ENCODE data around the gene FSD1.
A peak's percentile ranks its signal among the peaks of the same experiment; 100 is the strongest.

The FSD1 gene

GRCh38 chr19:4366666-4367335 is 62.4 kb downstream of the FSD1 start:
- no peaks in the 10 kb centered on the region for H3K27me3 ChIP-seq
- peaks cover 47% of the 10 kb centered on the region for H3K36me3 ChIP-seq
- no peak for TF ChIP-seq CTCF (IDR thresholded peaks at IDR 0.05; ENCODE audit: low read depth, low read length)
- peaks cover 8% of the 10 kb centered on the region; the same call in 1 of the 2 replicates for H3K4me1 ChIP-seq
- no peak overlapping the region for H3K4me3 ChIP-seq (ENCODE audit: low read depth, low read length)
- H3K9me3 ChIP-seq = no peaks in the 10 kb centered on the region
- no peak for DNase-seq

- no peak for DNase-seq
- Histone ChIP-seq H3K4me3 (ENCODE audit: low read depth, low read length) (no peak overlapping the region), H3K9me3 (no peaks in the 10 kb centered on the region), H3K4me1 (peaks cover 8% of the 10 kb centered on the region), H3K27me3 (no peaks in the 10 kb centered on the region), H3K36me3 (peaks cover 42% of the 10 kb centered on the region)
- TF ChIP-seq CTCF (IDR thresholded peaks at IDR 0.05; ENCODE audit: low read depth, low read length) = no peak
These were observed 62.9 kb downstream of the FSD1 start for GRCh38 chr19:4367336-4367723.

GRCh38 chr19:4367781-4368127 is 63.4 kb downstream of the FSD1 start:
- no peak for DNase-seq
- peaks cover 38% of the 10 kb centered on the region for H3K36me3 ChIP-seq

GRCh38 chr19:4368128-4368820 is 63.9 kb downstream of the FSD1 start:
- Histone ChIP-seq H3K27me3 (no peaks in the 10 kb centered on the region), H3K4me3 (ENCODE audit: low read depth, low read length) (no peak overlapping the region), H3K9me3 (no peaks in the 10 kb centered on the region), H3K36me3 (peaks cover 33% of the 10 kb centered on the region), H3K4me1 (peaks cover 8% of the 10 kb centered on the region)
- TF ChIP-seq CTCF (IDR thresholded peaks at IDR 0.05; ENCODE audit: low read depth, low read length) = no peak
- DNase-seq = peak; percentile 53

More at GRCh38 chr19:4367781-4368127, 63.4 kb downstream of the FSD1 start:
- TF ChIP-seq CTCF (IDR thresholded peaks at IDR 0.05; ENCODE audit: low read depth, low read length) = no peak
- Histone ChIP-seq H3K27me3 (no peaks in the 10 kb centered on the region), H3K9me3 (no peaks in the 10 kb centered on the region), H3K4me3 (ENCODE audit: low read depth, low read length) (no peak overlapping the region), H3K4me1 (peaks cover 8% of the 10 kb centered on the region)

- Histone ChIP-seq H3K4me1 (peaks cover 18% of the 10 kb centered on the region), H3K27me3 (no peaks in the 10 kb centered on the region), H3K36me3 (peaks cover 22% of the 10 kb centered on the region), H3K9me3 (no peaks in the 10 kb centered on the region), H3K4me3 (ENCODE audit: low read depth, low read length) (no peak overlapping the region)
- TF ChIP-seq CTCF (IDR thresholded peaks at IDR 0.05; ENCODE audit: low read depth, low read length) = no peak
- no peak for DNase-seq
These were observed 64.9 kb downstream of the FSD1 start for GRCh38 chr19:4369109-4369887.

All from BE2C (cell line).